EH (cell line): ENCODE results near the gene PLCL2.

Source experiments
- DNase-seq: peaks from one replicate; pipeline ENCODE4 v3.0.0-alpha.2; 2015; ENCODE audit warnings: low read depth

PLCL2 gene

GRCh38 chr3:16866571-16866970 lies 18.2 kb upstream of the PLCL2 start:
- peak; percentile 85 for DNase-seq

DNA sequence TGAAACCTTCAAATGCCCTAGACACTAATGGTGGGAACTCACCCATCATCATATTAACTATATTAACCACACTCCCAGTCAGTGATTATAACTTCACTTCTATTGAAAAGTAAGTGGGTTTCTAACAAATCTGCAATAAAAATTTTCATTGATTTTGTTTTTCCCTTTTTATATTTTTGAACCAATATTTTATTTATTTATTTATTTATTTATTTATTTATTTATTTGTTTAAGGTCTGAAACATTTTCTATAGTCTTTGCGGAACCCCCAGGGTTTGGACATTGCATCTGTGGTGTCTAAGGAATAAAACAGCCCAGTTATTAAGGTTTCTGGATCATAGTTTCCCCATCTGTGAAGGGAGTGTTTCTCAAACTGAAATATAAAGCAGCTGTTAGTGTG lies 16.2 kb upstream of the PLCL2 start:
- DNase-seq, result no peak

- peak; percentile 57 for DNase-seq
Observed at GRCh38 chr3:16869261-16870005, 15.3 kb upstream of the PLCL2 start.

DNA sequence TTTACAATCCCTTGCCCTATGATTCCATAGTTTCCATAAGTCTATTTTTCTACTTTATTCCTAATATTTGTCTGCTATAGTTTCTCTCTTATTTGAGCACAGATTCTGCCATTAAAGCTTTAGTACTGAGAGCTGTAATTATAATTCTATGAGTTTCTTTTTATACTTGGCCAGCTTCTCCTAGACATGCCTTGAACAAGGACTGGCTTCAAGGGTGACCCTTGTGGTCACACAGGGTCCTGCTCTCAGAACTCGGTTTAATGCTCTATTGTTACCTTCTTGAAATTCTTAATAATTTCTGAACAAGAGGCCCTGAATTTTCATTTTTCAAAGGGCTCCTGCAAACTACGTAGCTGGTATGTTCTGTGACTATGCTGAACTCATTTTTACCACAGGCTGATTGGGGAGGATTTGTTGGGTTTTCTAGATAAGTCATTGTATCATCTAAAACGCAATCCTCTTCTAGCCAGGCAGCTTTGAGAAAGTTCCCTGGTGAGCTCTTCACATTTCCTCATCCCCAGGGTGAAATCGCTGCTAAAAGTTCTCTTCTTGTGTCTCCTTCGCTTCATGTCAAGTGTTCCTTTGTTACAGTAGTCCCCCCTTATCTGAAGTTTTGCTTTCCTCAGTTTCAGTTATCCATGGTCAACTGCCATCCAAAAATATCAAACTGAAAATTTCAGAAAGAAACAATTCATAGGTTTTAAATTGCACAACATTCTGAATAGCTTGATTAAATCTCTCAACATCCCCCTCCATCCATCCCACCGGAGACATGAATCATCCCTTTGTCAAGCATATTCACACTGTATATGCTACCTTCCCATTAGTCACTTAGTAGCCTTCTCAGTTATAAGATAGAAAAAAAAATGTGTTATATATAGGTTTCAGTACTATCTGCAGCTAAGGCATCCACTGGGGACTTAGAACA lies 12.6 kb upstream of the PLCL2 start:
- peak; percentile 34 for DNase-seq

DNA sequence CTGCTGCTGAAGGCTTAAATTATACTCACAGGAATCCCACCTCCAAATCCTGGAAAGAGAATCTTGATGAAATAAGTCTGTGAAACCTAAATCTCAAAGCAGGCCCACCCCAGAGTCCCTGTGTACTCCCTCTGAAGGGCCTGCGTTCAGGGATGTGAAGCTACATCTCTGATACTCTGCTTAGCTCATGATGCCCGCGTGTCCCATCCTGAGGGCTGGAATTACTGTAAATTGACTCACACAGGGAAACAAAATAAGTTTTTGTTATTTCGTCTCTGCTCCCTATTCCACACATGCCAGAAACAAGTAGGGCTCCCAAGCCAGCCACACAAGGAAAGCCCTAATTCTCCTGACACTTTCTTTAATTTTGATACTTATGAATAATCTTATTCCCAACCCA lies 10.9 kb upstream of the PLCL2 start:
- DNase-seq, result no peak

DNA sequence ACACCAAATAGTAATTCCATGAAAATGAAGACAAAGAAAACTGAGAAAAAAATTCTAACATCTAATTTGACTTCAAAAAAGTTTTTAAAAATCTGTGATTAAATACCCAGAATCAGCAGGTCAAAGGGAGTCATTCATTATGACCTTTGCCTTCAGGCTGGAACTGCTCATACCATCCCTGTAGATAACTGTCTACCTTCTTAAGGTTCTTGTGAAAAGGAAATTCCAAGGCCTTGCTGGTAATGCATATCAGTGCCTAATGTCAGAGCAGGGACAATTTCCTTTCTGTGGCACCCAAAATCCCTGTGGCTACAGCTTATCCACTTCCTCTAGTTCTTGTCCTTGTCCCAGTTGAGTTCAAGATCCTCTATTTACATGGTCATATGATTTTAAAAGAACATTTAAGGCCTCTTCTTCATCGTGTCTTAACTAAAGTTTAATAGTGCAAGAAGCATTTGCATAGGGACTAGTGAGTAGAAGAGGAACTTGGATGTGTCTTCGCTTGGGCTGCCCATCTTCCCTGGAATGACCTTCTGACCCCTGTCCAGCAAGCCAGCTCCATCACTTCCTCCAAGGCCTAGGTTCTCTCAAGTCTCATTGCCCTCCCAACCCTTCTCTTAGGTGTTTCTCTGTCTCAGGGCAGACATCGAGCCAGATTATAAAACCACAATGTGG lies 8.7 kb upstream of the PLCL2 start:
- DNase-seq, result no peak

DNA sequence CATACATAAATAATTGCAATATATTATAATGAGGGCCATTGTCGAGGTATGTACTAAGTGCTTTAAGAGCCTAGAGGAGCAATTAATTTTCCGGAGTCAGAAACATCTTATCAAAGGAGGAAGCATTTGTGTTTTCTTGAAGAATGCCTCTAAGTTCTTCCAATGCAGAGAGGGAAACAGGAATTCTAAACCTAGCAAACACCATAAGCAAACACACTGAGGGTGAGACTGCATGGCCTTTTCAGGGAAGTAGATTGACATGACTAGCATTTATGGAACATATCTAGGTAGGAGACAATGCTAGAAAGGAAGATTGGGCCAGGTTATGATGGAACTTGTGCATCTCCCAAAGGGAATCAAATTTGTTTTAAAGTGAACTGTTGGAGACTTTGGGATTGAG lies 7.2 kb upstream of the PLCL2 start:
- no peak for DNase-seq

- no peak for DNase-seq
Observed at GRCh38 chr3:16877911-16878310, 6.8 kb upstream of the PLCL2 start.

DNA sequence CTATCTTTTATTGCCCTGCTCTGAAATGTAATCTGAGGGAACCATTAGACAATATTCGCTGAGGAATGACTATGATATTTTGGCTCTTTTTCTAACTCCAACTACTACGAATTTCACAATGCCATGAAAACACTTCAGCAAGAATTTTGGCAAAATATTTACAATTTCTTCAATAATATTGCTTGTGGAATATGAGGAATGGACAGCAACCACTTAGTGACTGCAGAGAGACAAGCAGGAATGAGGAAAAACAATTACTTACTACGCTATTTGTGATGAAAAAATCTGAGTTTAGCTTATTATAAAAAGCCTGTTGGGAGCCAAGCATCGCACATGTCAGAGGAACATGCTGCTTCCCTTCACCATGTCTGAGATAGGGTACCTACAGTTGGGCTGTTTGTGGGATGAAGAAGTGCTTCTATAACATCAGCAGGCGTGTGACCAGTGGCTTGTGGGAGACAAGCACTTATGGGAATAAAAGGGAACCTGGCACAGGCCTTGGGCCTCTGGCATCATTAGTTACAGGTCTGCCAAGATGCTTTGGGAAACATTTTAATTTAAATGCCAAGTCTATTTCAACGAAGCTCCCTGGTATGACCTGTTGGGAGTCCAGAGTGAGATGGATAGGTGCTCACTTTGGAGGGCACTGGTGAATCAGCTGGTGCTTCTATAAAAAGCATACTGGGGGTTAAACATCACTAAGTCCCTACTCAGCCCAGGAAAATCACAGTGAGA lies 2.7 kb upstream of the PLCL2 start:
- no peak for DNase-seq

- DNase-seq, result peak; percentile 83
Observed at GRCh38 chr3:16883057-16883722, 1.6 kb upstream of the PLCL2 start.

DNA sequence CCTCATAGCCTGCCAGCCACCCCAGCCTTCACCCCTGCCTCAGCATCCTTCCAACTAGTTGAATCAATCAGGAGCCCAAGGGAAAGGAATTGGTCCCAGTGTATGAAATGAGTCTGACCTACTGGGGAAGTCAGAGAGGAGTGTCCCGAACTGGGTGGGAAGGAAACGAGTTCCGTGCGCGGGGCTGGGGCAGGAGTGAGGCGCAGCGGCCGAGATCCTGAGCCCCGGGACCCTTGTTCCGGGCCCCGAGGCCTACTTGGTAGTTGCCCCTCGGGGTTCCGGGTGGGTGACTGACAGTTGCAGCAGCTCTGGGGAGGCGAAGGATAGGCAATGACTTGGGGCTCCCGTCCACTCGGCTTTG lies 1.1 kb upstream of the PLCL2 start:
- DNase-seq, result no peak

GRCh38 chr3:16884084-16884747 lies 539 bp upstream of the PLCL2 start:
- DNase-seq, result peak; percentile 27

DNA sequence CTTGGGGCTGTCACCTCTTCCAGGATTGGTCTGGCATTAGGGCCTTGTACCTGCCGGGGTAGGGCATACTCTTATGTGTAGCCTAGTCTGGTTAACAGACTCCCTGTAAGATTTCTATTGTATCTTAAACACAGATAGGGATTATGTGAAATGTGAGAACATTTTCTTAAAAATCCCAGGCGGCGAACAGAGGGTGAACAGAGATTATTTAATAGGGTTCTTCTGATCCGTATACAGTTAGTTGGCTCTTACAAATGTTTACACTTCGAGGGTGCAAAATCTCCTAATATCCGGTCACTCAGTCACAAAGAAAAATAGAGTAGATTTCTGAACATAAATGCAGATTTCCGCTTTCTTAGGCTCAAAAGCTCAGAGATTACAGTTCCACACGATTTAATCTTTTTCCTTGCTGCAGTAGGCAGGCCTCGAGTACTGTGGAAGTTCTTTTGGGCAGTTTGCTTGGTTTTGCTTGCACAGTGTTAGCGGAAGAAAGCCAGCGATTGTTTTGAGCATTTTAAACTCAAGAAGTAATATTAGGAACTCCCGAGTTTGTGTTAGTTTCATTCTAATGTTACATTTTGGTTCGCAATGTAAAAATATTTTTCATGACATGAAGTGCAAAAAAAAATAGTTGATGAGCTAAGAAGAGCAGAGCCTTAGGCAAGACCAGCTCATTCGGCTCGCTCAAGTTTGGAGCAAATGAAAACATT lies 993 bp downstream of the PLCL2 start:
- DNase-seq, result peak; percentile 25

- no peak for DNase-seq
Observed at GRCh38 chr3:16886303-16886683, 1.5 kb downstream of the PLCL2 start.

DNA sequence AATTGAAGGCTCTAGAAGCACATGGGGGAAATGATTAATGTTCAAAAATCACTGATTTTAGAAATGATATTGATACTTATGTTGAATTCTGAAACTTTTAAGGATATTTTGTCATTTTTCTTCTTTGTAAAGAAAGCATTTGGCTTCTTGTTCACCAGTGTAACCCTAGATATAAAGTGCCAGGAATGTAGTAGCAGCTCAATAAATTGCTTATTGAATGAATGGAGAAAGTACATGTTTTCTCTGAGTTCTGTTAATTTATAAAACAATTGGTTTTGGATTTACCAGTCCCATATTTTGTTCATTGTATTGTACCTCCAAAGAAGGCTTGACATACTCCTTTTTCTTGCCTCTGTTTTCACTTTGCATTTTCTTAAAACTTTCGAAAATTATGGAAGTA lies 2.4 kb downstream of the PLCL2 start:
- DNase-seq, result no peak

DNA sequence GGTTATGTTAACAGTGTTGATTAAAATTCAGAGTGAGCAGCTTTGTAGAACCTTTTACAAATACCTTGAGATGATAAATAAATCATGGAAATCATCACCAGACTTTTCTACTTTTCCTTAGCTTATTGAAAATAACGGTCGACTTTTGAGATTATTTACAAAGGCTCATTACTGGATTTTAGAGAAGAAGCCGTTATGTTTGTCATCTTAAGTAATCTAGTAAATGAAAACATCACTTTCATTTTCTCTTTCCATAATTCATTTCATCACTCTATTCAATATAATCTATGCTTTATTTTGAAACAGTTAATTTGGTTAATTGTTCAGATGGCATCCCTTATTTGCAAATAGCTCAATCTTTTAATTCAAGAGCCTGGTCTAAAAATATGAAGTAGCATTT lies 3.6 kb downstream of the PLCL2 start:
- no peak for DNase-seq

GRCh38 chr3:16888785-16889607 lies 4.2 kb downstream of the PLCL2 start:
- no peak for DNase-seq

DNA sequence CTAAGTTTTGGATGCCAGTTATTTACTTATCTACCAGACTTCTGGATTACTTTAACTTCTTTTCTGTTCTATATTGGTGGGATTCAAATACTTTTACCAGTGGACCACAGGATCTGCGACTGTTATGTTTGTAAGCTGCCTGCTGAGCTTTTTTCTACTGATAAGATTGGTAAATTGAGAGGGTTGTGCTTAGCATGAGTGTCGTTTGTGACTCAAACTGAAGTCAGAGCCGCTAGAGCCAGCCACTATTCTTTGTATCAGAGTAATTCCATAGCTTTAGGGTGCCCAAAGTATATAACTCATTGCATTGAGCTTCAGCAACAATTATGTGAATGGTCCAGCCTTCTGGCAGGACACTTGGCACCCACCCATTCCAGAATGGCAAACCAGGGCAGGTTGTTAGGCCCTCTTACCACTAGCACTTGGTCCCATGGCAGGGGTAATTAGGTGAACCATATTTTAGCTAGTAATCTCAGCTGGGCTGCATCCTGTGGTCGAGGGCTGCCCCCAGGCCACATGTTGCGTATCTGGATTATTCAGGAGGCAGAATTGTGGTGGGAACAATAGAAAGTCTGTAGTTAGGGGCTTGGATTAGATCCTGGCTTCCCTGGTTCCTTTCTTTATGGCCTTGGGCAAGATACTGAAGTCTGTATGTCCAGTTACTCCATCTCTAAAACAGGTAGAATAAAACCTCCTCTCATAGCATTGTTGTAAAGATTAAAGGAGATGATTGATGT lies 6.0 kb downstream of the PLCL2 start:
- no peak for DNase-seq
